CD4-positive, alpha-beta T cell (primary cell): ENCODE measurements around the gene R3HCC1L. TPM values are rescaled to one million over a fixed set of nuclear protein-coding genes. Genes with fewer than 3 reads are reported as not detected.

Experiments
- ATAC-seq: fragments of 200-7000 bp; cut with Tn5 transposase; one replicate; pipeline ENCODE4 v1.10.0; 2022; ENCODE audit warnings: mild to moderate bottlenecking; ENCODE audit not compliant: poor library complexity
- CTCF ChIA-PET: fragments of 350-600 bp; sonication (Branson Sonifier 250); formaldehyde crosslinking; loops from one replicate; lab custom pipeline; 2021; ENCODE audit warnings: antibody characterized with exemption, inconsistent platforms; lab: Charles Lee
- POLR2A ChIA-PET: fragments of 350-600 bp; sonication (Branson Sonifier 250); formaldehyde crosslinking; loops from one replicate; lab custom pipeline; 2021; ENCODE audit warnings: antibody characterized with exemption, inconsistent platforms; lab: Charles Lee
- DNase-seq, 14 experiments: peaks; one replicate each; pipeline ENCODE4 v3.0.0-alpha.2; 2013 to 2020; ENCODE audit warnings: mixed read lengths in 2 of 14
- H3K27ac ChIP-seq, 2 donors: one replicate each; pipeline versions ENCODE4 v1.5.1 to v1.7.0; 2013; ENCODE audit warnings: low read length in 2 of 2, low read depth in 1 of 2, mild to moderate bottlenecking in 1 of 2
- H3K27me3 ChIP-seq, 2 experiments: 1 replicate in 1 of 2; 2 replicates in 1 of 2; pipeline versions ENCODE4 v1.6.1 to v1.7.0; 2013; ENCODE audit warnings: low read length in 2 of 2, control low read depth in 1 of 2, mild to moderate bottlenecking in 1 of 2, moderate library complexity in 1 of 2; ENCODE audit not compliant: insufficient read depth in 2 of 2, control insufficient read depth in 1 of 2
- H3K36me3 ChIP-seq: one replicate; pipeline ENCODE4 v1.6.1; 2013; ENCODE audit warnings: low read length, control low read depth; ENCODE audit not compliant: insufficient read depth
- H3K4me1 ChIP-seq: one replicate; pipeline ENCODE4 v1.6.1; 2013; ENCODE audit warnings: low read length, control low read depth; ENCODE audit not compliant: insufficient read depth
- H3K4me3 ChIP-seq: one replicate; pipeline ENCODE4 v1.5.1; 2013; ENCODE audit warnings: mild to moderate bottlenecking, low read length, moderate library complexity
- H3K9me3 ChIP-seq, 2 experiments: 1 replicate in 1 of 2; 2 replicates in 1 of 2; pipeline versions ENCODE4 v1.6.1 to v1.7.0; 2013; ENCODE audit warnings: low read length in 2 of 2, mild to moderate bottlenecking in 2 of 2, control low read depth in 1 of 2, moderate library complexity in 1 of 2; ENCODE audit not compliant: control insufficient read depth in 1 of 2, insufficient read depth in 1 of 2
- H3K27ac Mint-ChIP-seq: one replicate; pipeline ENCODE4 v1.8.0; 2020; ENCODE audit warnings: mixed read lengths
- H3K27me3 Mint-ChIP-seq: one replicate; pipeline ENCODE4 v1.8.0; 2021; ENCODE audit warnings: mixed read lengths
- H3K36me3 Mint-ChIP-seq: one replicate; pipeline ENCODE4 v1.8.0; 2021; ENCODE audit warnings: low read depth, mixed read lengths
- H3K4me1 Mint-ChIP-seq: one replicate; pipeline ENCODE4 v1.8.0; 2021; ENCODE audit warnings: low read depth, mixed read lengths
- H3K4me3 Mint-ChIP-seq: one replicate; pipeline ENCODE4 v1.8.0; 2020; ENCODE audit warnings: mild to moderate bottlenecking, mixed read lengths
- H3K9me3 Mint-ChIP-seq: one replicate; pipeline ENCODE4 v1.8.0; 2020; ENCODE audit warnings: mixed read lengths
- CTCF ChIP-seq: fragments of 200-600 bp; IDR thresholded peaks from one replicate; pipeline ENCODE4 v1.8.0; 2022; ENCODE audit warnings: antibody characterized with exemption, mild to moderate bottlenecking
- intact Hi-C, 2 experiments: fragments of 100-400 bp; cut with DNase I in 1 of 2; cut with micrococcal nuclease in 1 of 2; formaldehyde crosslinking; loops; one replicate each; pipeline versions ENCODE4 v1.15.1 to v1.9.0; 2023 to 2025; cut with DNase I, micrococcal nuclease
- total RNA-seq, 174 experiments: library from RNA in 2 of 174; stranded (reverse) in 2 of 174; gene quantifications; one replicate each; pipeline ENCODE4 v1.2.3 and lab custom pipeline; 2021 to 2026

The R3HCC1L gene
- total RNA-seq, 2 experiments from 2014 or later = 12.7 to 13.7 TPM

- H3K4me3 ChIP-seq = no peak overlapping the region
- H3K4me1 Mint-ChIP-seq = no peaks in the 10 kb centered on the region
- no peak for TF ChIP-seq CTCF
- H3K27ac Mint-ChIP-seq = no peak overlapping the region
- DNase-seq (no peak), ATAC-seq (no peak)
- H3K4me3 Mint-ChIP-seq = no peak overlapping the region
- H3K4me1 ChIP-seq = no peaks in the 10 kb centered on the region
- ChIA-PET CTCF (no interaction called here), POLR2A (no interaction called here)
- no peaks in the 10 kb centered on the region for H3K9me3 ChIP-seq
- H3K27me3 Mint-ChIP-seq = no peaks in the 10 kb centered on the region
- intact Hi-C loops = no loop called here
- no peak overlapping the region for H3K27ac ChIP-seq
- H3K9me3 Mint-ChIP-seq = no peaks in the 10 kb centered on the region
- peaks cover 68% of the 10 kb centered on the region for H3K36me3 ChIP-seq
- peaks cover 94% of the 10 kb centered on the region for H3K36me3 Mint-ChIP-seq
- H3K27me3 ChIP-seq = no peaks in the 10 kb centered on the region
These were observed 109.7 kb downstream of the R3HCC1L start for GRCh38 chr10:98244141-98244540.

- Mint-ChIP-seq H3K36me3 (peaks cover 94% of the 10 kb centered on the region), H3K4me1 (no peaks in the 10 kb centered on the region), H3K27ac (no peak overlapping the region), H3K4me3 (no peak overlapping the region), H3K9me3 (no peaks in the 10 kb centered on the region), H3K27me3 (no peaks in the 10 kb centered on the region)
- no peak for ATAC-seq
- Histone ChIP-seq H3K4me1 (no peaks in the 10 kb centered on the region), H3K36me3 (peaks cover 67% of the 10 kb centered on the region), H3K27me3 (no peaks in the 10 kb centered on the region), H3K9me3 (no peaks in the 10 kb centered on the region), H3K27ac (no peak overlapping the region), H3K4me3 (no peak overlapping the region)
- POLR2A ChIA-PET = no interaction called here
- no peak for DNase-seq
- intact Hi-C loops = no loop called here
- CTCF ChIA-PET = no interaction called here
- no peak for TF ChIP-seq CTCF
These were observed 110.1 kb downstream of the R3HCC1L start for GRCh38 chr10:98244586-98244985.

GRCh38 chr10:98246911-98247805 lies 112.7 kb downstream of the R3HCC1L start:
- H3K9me3 ChIP-seq = no peaks in the 10 kb centered on the region
- H3K27ac ChIP-seq = no peak overlapping the region
- intact Hi-C loops = no loop called here
- H3K36me3 Mint-ChIP-seq = peaks cover 88% of the 10 kb centered on the region
- no peaks in the 10 kb centered on the region for H3K4me1 Mint-ChIP-seq
- no peak overlapping the region for H3K4me3 ChIP-seq
- no peak overlapping the region for H3K4me3 Mint-ChIP-seq
- POLR2A ChIA-PET = no interaction called here
- H3K36me3 ChIP-seq = peaks cover 75% of the 10 kb centered on the region
- CTCF ChIA-PET = no interaction called here
- H3K27me3 Mint-ChIP-seq = no peaks in the 10 kb centered on the region
- H3K27me3 ChIP-seq = no peaks in the 10 kb centered on the region
- DNase-seq (no peak), ATAC-seq (no peak)
- no peaks in the 10 kb centered on the region for H3K9me3 Mint-ChIP-seq
- no peak overlapping the region for H3K27ac Mint-ChIP-seq
- no peak for TF ChIP-seq CTCF
- no peaks in the 10 kb centered on the region for H3K4me1 ChIP-seq
